Left renal pelvis (tissue), 4 donors: ENCODE results near the gene TSPAN17. TPM values are rescaled to one million over a fixed set of nuclear protein-coding genes. Genes with fewer than 3 reads are reported as not detected.

ENCODE experiments used
- DNase-seq, 4 donors: peaks; one replicate each; pipeline ENCODE4 v3.0.0-alpha.2; 2013; ENCODE audit warnings: low read depth in 4 of 4, low spot score in 3 of 4
- polyA plus RNA-seq, 4 donors: library from polyadenylated mRNA; unstranded; fragments of 120-200 nt; gene quantifications; one replicate each; pipeline ENCODE4 v1.2.1, GENCODE V29; 2013; ENCODE audit not compliant: insufficient read length in 4 of 4

Gene TSPAN17
- polyA plus RNA-seq, 4 donors = 27.1 to 32.9 (median 29.8) TPM

GRCh38 chr5:176620333-176620981, 26.8 kb upstream of the TSPAN17 start:
- no peak for DNase-seq

DNA sequence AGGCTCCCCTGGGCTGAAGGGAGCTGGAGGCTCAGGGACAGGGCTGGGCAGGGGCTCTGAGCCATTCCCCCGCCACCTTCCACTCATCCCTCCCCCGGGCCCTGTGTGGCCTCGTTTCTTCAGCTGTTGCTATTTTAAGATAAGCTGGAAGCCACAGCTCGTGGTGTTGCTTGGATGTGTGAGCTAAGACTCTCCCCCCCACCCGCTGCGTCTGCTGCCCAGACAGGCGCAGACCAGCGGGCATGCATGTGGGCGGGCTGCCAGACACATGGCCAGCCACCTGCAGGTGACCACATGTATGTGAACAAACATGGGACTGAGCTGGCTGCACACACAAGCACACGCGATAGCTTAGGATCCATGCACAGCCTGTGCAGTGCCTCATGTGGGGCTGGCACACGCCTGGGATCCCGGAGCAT, 25.6 kb upstream of the TSPAN17 start:
- DNase-seq = no peak

DNA sequence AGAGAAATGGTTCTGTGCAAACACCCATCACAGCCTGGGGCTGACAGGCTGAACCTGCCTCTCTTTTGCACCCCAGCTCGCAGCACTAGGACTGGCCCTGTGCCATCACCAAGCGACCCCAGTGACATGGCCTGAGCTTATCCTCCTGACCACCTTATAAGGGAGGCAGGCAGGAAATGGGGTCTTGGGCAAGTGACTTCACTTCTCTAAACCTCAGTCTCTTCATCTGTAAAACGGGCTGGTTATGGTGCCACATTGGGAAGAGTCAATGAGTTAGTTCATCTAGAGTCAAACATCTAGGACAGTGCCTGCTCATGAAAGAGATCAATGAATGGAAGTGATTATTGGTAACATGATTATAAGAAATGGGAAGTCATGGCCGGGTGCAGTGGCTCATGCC, 23.1 kb upstream of the TSPAN17 start:
- no peak for DNase-seq

DNA sequence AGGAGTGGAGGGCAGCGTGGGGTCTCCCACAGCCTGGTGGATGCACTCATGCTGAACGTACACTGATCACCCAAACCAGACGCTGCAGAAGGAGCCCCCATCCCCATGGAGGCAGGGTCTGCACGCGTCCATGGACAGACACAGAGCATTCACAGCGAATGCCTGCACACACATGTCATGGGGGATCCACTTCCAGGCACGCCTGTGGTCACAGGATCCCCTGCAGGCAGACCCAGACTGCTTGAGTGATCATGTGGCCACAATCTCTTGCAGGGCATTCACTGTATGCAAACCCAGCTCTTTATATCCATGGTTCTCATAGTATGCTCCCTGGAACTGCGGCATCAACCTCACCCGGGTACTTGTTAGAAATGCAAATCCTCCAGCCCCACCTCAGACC, 22.3 kb upstream of the TSPAN17 start:
- no peak for DNase-seq

DNA sequence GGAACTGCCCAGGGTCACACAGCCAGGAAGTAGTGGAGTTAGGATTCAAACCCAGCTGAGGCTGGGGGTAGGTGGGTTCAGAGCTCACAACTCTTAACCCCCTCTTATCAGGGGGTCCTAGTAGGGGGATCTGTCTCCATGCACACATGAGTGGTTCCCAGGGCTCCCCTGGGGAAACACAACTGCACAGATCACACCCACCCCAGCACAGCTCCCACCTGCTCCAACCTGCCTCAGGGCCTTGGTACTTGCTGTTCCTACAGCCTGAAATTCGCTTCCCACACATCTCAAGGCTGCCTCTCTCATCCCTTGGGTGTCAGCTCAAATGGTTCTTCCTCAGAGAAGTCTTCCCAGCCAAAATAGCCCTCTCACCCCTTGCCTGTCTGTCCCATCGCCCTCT, 21.8 kb upstream of the TSPAN17 start:
- no peak for DNase-seq

- DNase-seq = no peak
Measured at GRCh38 chr5:176625966-176626875, 21.1 kb upstream of the TSPAN17 start.

GRCh38 chr5:176626876-176627236, 20.4 kb upstream of the TSPAN17 start:
- no peak for DNase-seq

- DNase-seq = no peak
Measured at GRCh38 chr5:176627582-176627981, 19.7 kb upstream of the TSPAN17 start.

DNA sequence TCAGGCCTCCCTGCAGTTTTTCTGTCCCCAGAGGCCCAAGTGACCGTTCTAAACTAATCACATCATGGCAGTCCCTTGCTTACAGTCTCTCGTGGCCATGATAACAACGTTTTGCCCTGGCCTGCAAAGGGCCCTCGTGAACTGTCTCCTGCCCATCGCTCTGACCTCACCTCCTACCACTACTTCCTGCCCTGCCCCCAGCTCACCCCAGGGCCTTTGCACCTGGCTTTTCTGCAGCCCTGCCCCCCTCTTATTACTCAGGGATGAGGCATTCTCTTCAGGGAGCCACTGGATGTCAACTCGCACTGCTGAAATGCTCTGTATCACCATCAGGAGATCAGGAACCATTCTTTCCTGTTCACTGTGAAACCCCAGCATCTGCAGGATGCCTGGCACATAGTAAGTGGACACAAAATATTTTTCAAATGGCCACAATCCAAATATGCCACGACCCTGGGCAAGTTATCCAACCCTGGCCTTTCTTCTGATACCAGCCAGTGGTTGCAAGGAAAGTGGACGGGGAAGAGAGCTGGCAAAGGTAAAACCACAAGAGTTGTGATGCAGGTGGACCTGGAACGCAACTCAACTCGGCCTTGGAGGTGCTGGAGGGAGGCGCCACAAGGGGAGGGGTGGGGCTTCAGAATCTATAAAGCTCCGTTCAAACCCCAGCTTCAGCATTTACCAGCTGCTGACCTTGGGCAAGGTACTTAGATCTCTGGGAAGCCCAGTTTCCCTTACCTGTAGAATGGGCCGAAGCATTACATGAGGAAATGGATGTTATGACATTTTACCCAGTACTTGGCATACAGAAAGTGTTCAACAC, 18.7 kb upstream of the TSPAN17 start:
- DNase-seq = no peak

DNA sequence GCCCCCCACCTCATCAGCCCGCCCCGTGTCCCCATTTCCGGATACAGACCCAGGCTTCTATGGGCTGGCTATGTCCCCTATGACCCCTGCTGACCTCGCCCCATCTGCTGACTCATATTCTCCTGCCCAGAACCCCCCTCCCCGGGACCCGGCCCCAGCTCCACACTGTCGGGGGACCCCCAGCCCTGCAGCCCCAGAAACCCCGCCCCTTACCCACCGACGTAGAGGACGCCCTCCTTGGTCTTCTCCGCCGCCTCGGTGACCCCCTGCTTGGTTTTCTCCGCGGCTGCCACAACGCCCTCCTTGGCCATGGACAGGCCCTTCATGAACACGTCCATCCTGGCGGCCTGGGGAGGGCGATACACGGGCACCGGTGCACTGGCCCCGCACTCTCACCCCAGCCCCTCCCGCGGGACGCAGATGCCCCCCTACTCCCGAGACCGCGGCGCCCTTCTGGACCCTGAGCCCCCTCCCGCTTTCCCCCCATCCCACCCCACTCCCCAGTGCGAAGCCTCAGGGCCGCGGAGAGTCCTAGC, 17.9 kb upstream of the TSPAN17 start:
- no peak for DNase-seq

DNA sequence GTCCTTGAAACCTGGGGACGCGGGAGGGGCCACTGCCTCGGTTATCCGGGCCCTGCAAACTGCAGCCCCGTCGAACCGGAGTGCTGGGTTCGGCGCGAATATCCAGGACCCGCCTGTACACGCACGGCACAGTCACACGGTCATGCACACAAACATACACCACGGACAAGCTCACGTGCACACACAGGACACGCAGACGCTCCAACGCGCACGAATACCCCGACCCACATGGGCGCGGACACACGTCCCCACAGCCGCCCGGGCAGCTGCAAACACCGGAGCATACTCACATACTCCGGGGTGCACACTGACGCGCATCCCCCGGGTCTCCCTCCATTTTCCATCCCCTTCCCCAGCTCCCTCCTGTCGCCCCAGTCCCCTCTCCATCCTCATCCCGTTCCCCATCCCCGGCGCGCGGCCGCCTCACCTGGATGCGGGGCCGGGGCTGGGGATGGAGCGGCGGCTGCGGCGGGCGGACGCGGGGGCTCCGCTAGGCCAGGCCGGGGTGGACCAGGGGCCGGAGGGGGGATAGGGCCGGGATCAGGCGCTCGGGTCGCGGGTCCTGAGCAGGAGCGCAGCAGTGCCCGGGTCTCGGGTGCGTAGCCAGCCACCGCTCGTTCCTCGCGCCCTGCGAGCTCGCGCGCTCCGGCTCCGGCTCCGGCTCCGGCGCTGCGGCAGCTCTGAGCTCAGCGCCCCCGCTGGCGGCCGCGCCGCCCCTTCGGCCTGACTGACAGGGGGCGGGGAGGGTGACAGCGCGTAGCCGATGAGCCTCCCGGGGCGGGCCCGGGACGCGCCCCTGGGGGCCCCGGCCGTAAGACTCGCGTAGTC, 17.2 kb upstream of the TSPAN17 start, which contains the start of the genes EIF4E1B and SNCB:
Gene EIF4E1B (plus strand): TSS at position 823 of the 828 bp plus-strand sequence. CDS start 12,113 bp downstream, outside the sequence.
Gene SNCB (minus strand): TSS at position 682 of the 828 bp plus-strand sequence. CDS start 880 bp downstream, outside the sequence.
- peak in 1 of 4 donors; percentile 33 for DNase-seq

DNA sequence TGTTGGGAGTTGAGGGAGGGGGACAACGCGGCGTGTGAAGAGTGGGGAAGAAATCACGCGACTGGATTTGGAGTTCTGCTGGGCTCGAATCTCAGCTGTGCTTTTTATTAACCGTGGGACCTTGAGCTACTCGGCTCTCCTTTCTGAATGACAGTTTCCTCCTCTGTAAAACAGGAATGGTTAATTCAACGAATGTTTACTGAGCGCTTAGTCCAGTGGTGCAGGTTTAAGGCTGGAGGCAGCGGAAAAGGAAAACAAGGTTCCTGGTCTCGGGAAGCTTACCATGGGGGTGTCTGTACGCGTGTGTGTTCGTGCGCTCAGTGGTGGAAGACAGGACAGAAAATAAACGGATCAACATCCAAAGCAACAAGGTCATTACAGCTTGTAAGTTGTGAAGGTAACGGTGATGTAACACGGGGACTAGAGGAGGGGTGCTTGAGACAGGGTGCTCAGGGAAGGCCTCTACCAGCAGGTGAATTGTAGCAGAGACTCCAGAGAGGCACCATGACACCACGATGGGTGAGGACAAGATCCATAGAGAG, 16.5 kb upstream of the TSPAN17 start:
- DNase-seq = no peak

DNA sequence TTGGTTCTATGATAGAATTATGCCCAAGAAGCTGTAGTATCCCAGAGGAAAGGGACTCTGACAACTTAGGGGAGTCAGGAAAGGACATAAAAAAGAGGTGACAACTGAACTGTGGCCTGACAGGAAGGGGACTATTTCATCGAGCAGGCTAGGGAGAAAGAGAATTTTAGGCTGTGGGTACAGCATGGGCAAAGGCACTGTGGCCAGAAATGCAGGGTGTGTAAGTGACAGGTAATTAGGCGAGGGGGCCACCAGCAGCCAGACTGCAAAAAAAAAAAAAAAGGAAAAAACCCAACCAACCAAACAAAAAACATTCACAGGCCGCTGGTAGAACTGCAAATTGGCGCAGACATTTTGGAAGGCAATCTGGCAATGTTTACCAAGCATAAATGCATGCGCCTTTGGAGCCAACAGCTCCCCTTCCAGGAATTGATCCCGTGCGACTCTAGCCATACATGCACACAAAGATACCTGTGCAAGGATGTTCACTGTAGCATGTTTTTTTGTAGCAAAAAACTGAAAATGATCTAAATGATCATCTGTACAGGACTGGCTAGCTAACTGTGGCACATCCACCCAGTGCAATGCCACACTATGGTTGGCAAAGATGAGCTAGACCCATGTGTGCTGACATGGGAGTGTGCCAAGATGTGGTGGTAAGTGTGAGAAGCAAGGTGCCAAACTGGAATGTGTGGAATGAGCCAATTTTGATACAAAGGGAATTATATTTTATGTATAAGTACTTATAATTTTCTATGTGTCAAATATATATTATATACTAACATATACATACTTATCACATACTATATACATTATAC, 15.7 kb upstream of the TSPAN17 start:
- DNase-seq = no peak

DNA sequence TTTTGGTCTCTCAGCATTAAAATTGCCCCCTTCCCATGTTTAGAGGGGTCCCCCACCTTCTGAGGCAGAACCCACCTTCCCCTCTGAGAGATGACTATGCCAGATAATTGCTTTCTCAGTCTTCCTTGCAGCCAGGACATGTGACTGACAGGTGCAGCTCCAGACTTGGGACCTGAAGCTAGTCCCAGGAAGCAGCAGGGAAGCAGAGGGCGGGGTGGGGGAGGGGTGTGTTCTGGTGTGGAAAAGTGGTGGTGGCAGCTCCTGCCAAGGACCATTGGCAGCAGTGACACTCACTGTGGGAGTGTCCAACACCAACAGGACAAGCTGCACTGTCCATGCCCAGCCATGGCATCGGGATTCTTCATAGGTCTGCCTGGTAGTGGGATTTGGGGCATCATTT, 14.5 kb upstream of the TSPAN17 start:
- no peak for DNase-seq

- no peak for DNase-seq
Measured at GRCh38 chr5:176633598-176633997, 13.7 kb upstream of the TSPAN17 start.

- no peak for DNase-seq
Measured at GRCh38 chr5:176636426-176636825, 10.9 kb upstream of the TSPAN17 start.

- no peak for DNase-seq
Measured at GRCh38 chr5:176637556-176637955, 9.7 kb upstream of the TSPAN17 start.

DNA sequence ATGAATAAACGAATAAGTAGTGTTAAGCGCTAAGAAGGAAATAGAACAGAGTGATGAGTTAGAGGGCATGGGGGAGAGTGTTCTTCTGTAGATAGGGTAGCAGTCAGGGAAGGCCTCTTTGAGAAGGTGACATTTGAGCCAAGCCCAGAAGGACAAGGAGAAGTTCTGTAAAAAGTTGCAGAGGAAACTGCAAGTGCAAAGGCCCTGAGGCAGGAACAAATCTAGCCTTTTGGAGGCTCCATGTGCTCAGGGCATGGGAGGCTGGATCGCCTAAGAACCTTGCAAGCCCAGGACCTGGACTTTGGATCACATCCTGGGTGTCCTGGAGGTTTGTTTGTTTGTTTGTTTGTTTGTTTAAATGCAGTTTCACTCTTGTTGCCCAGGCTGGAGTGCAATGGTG, 8.8 kb upstream of the TSPAN17 start:
- no peak for DNase-seq

GRCh38 chr5:176639208-176639607, 8.1 kb upstream of the TSPAN17 start:
- DNase-seq = no peak
